ENCODE measurements around the gene ZBTB8OS. TPM values are rescaled to one million over a fixed set of nuclear protein-coding genes. Genes with fewer than 3 reads are reported as not detected.
"Not testable (repeated sequence)": the region's sequence is repeated elsewhere in the genome, so short reads cannot be mapped to it uniquely, and the experiment has no call there.

Gene ZBTB8OS
- total RNA-seq (10 to 100 TPM; 54.3 to 57.2 TPM), polyA plus RNA-seq (10 to 100 TPM; 53.2 to 65.8 (median 65.6) TPM), total RNA-seq (19.7 to 33.9 (median 27.2) reads per million in 6 experiments)

GRCh38 chr1:32650248-32650751, at the start of gene ZBTB8OS:
TSS of gene ZBTB8OS (minus strand) at chr1:32650550. CDS start at chr1:32650529, 21 bp downstream.
- Mint-ChIP-seq H3K4me3 (peak within 1 kb of the TSS; percentile 81 to 99 (median 96)), H3K27me3 (no peaks in the 10 kb centered on the region), H3K9me3 (no peaks in the 10 kb centered on the region), H3K4me1 (peaks cover 15 to 71% (median 60%) of the 10 kb centered on the region in 4 donors), H3K36me3 (peaks cover 1 to 45% (median 6%) of the 10 kb centered on the region in 3 donors), H3K27ac (peak within 1 kb of the TSS; percentile 97 to 100 (median 100))
- DNase-seq, result peak; percentile 69 to 95 (median 88)
- ATAC-seq, result peak; percentile 70 to 76
- POLR2A ChIA-PET, result interaction anchor here (0.6 to 1.7 kb wide), 16 partner anchors 9 to 1005 kb away, joined by 3 to 11 read pairs (median 4); partner anchors contain the start of genes KHDRBS1, KPNA6, LCK and PEF1

GRCh38 chr1:32696996-32697395, 46.6 kb upstream of the ZBTB8OS start:
- H3K4me1 Mint-ChIP-seq, H3K9me3 Mint-ChIP-seq, H3K4me3 Mint-ChIP-seq, H3K36me3 Mint-ChIP-seq, ATAC-seq, POLR2A ChIA-PET, DNase-seq, H3K27ac Mint-ChIP-seq: not testable (repeated sequence)
- peaks cover 8 to 22% (median 10%) of the 10 kb centered on the region in 5 donors for H3K27me3 Mint-ChIP-seq

GRCh38 chr1:32696041-32696440, 45.7 kb upstream of the ZBTB8OS start:
- ATAC-seq (no peak), DNase-seq (no peak)
- peak overlapping the region in 1 of 10 donors; percentile 46 for H3K27ac Mint-ChIP-seq

GRCh38 chr1:32695098-32695904, 45.0 kb upstream of the ZBTB8OS start:
- H3K27ac Mint-ChIP-seq, result peak overlapping the region in 3 of 10 donors; percentile 21 to 55 (median 46)
- no peaks in the 10 kb centered on the region for H3K36me3 Mint-ChIP-seq
- no peaks in the 10 kb centered on the region for H3K9me3 Mint-ChIP-seq
- ATAC-seq (no peak), DNase-seq (no peak)
- POLR2A ChIA-PET, result no interaction called here
- H3K27me3 Mint-ChIP-seq, result peaks cover 0 to 7% (median 0%) of the 10 kb centered on the region in 5 donors
- H3K4me1 Mint-ChIP-seq, result peaks cover 2 to 6% (median 5%) of the 10 kb centered on the region in 4 donors
- no peak overlapping the region for H3K4me3 Mint-ChIP-seq

More at GRCh38 chr1:32696041-32696440, 45.7 kb upstream of the ZBTB8OS start:
- Mint-ChIP-seq H3K4me1 (peaks cover 2 to 6% (median 5%) of the 10 kb centered on the region in 4 donors), H3K4me3 (no peak overlapping the region), H3K36me3 (no peaks in the 10 kb centered on the region), H3K9me3 (no peaks in the 10 kb centered on the region), H3K27me3 (peaks cover under 1 to 13% (median 2%) of the 10 kb centered on the region in 5 donors)
- POLR2A ChIA-PET, result no interaction called here

- peaks cover 2 to 6% (median 5%) of the 10 kb centered on the region in 4 donors for H3K4me1 Mint-ChIP-seq
- H3K27ac Mint-ChIP-seq, result no peak overlapping the region
- POLR2A ChIA-PET, result no interaction called here
- no peaks in the 10 kb centered on the region for H3K9me3 Mint-ChIP-seq
- no peak overlapping the region for H3K4me3 Mint-ChIP-seq
- H3K36me3 Mint-ChIP-seq, result no peaks in the 10 kb centered on the region
- ATAC-seq (no peak), DNase-seq (no peak)
- no peaks in the 10 kb centered on the region for H3K27me3 Mint-ChIP-seq
Measured at GRCh38 chr1:32693455-32694174, 43.3 kb upstream of the ZBTB8OS start.

- POLR2A ChIA-PET, result no interaction called here
- Mint-ChIP-seq H3K27ac (peak overlapping the region in 1 of 10 donors; percentile 47), H3K36me3 (peaks cover 0 to 49% (median 2%) of the 10 kb centered on the region in 3 donors), H3K9me3 (no peaks in the 10 kb centered on the region), H3K27me3 (no peaks in the 10 kb centered on the region), H3K4me1 (no peaks in the 10 kb centered on the region), H3K4me3 (no peak overlapping the region)
- DNase-seq, result no peak
- ATAC-seq, result no peak
Measured at GRCh38 chr1:32686387-32686786, 36.0 kb upstream of the ZBTB8OS start.

- Mint-ChIP-seq H3K4me1 (no peaks in the 10 kb centered on the region), H3K36me3 (peaks cover 0 to 57% (median 2%) of the 10 kb centered on the region in 3 donors), H3K27me3 (no peaks in the 10 kb centered on the region), H3K9me3 (no peaks in the 10 kb centered on the region), H3K4me3 (no peak overlapping the region), H3K27ac (peak overlapping the region in 3 of 10 donors; percentile 0 to 44 (median 22))
- POLR2A ChIA-PET, result no interaction called here
- no peak for ATAC-seq
- no peak for DNase-seq
Measured at GRCh38 chr1:32685498-32685897, 35.1 kb upstream of the ZBTB8OS start.

GRCh38 chr1:32684167-32684811, 33.9 kb upstream of the ZBTB8OS start:
- Mint-ChIP-seq H3K4me1 (no peaks in the 10 kb centered on the region), H3K27ac (peak overlapping the region in 6 of 10 donors; percentile 11 to 60 (median 30)), H3K36me3 (peaks cover 0 to 69% (median 8%) of the 10 kb centered on the region in 3 donors), H3K4me3 (no peak overlapping the region), H3K9me3 (no peaks in the 10 kb centered on the region), H3K27me3 (no peaks in the 10 kb centered on the region)
- ATAC-seq (no peak), DNase-seq (no peak)
- POLR2A ChIA-PET, result no interaction called here

GRCh38 chr1:32683397-32683796, 33.0 kb upstream of the ZBTB8OS start:
- Mint-ChIP-seq H3K4me3 (no peak overlapping the region), H3K4me1 (no peaks in the 10 kb centered on the region), H3K36me3 (peaks cover 0 to 77% (median 11%) of the 10 kb centered on the region in 3 donors), H3K27me3 (no peaks in the 10 kb centered on the region), H3K27ac (peak overlapping the region in 1 of 10 donors; percentile 53), H3K9me3 (no peaks in the 10 kb centered on the region)
- ATAC-seq (no peak), DNase-seq (no peak)
- POLR2A ChIA-PET, result no interaction called here

- H3K9me3 Mint-ChIP-seq, result no peaks in the 10 kb centered on the region
- POLR2A ChIA-PET, result no interaction called here
- H3K36me3 Mint-ChIP-seq, result peaks cover 0 to 90% (median 14%) of the 10 kb centered on the region in 3 donors
- H3K4me3 Mint-ChIP-seq, result no peak overlapping the region
- no peak for ATAC-seq
- H3K27ac Mint-ChIP-seq, result peak overlapping the region in 1 of 10 donors; percentile 3
- H3K27me3 Mint-ChIP-seq, result no peaks in the 10 kb centered on the region
- no peak for DNase-seq
- peaks cover 0 to 2% (median 0%) of the 10 kb centered on the region in 4 donors for H3K4me1 Mint-ChIP-seq
Measured at GRCh38 chr1:32681999-32682398, 31.6 kb upstream of the ZBTB8OS start.

GRCh38 chr1:32681509-32681908, 31.2 kb upstream of the ZBTB8OS start:
- no peak overlapping the region for H3K4me3 Mint-ChIP-seq
- no peak for DNase-seq
- POLR2A ChIA-PET, result no interaction called here
- H3K27me3 Mint-ChIP-seq, result no peaks in the 10 kb centered on the region
- peaks cover 0 to 94% (median 12%) of the 10 kb centered on the region in 3 donors for H3K36me3 Mint-ChIP-seq
- ATAC-seq, result no peak
- H3K27ac Mint-ChIP-seq, result peak overlapping the region in 2 of 10 donors; percentile 20 to 46
- H3K9me3 Mint-ChIP-seq, result no peaks in the 10 kb centered on the region
- peaks cover 0 to 2% (median 0%) of the 10 kb centered on the region in 4 donors for H3K4me1 Mint-ChIP-seq

GRCh38 chr1:32680642-32681041, 30.3 kb upstream of the ZBTB8OS start:
- Mint-ChIP-seq H3K4me3 (no peak overlapping the region), H3K27me3 (no peaks in the 10 kb centered on the region), H3K9me3 (no peaks in the 10 kb centered on the region), H3K4me1 (peaks cover 0 to 2% (median 0%) of the 10 kb centered on the region in 4 donors), H3K36me3 (peaks cover 0 to 94% (median 12%) of the 10 kb centered on the region in 3 donors), H3K27ac (peak overlapping the region in 2 of 10 donors; percentile 50 to 51)
- DNase-seq, result no peak
- POLR2A ChIA-PET, result no interaction called here
- ATAC-seq, result no peak

Measured in naive thymus-derived CD8-positive, alpha-beta T cell (primary cell).